H1 (cell line): ENCODE measurements around the gene FRY. TPM values are rescaled to one million over a fixed set of nuclear protein-coding genes. Genes with fewer than 3 reads are reported as not detected.

Source experiments
- CTCF ChIA-PET: fragments of 300-600 bp; sonication (Branson Sonifier 250); formaldehyde crosslinking; loops from one replicate; lab custom pipeline; 2021; ENCODE audit not compliant: partially characterized antibody; lab: Charles Lee
- POLR2A ChIA-PET: fragments of 300-600 bp; sonication (Branson Sonifier 250); formaldehyde crosslinking; loops from one replicate; lab custom pipeline; 2021; ENCODE audit warnings: inconsistent platforms; ENCODE audit not compliant: partially characterized antibody; lab: Charles Lee
- DNase-seq, 2 experiments: peaks; one replicate each; pipeline versions ENCODE4 v3.0.0 to v3.0.0-alpha.2; 2010 to 2022; ENCODE audit warnings: low spot score in 2 of 2, low read depth in 1 of 2, mixed read lengths in 1 of 2
- FAIRE-seq: peaks from 2 replicates; lab custom pipeline; 2011; peaks lifted over from hg19 to GRCh38; lab: Jason Lieb, UNC
- H2AFZ ChIP-seq: 2 replicates; pipeline ENCODE4 v1.8.1; 2012; ENCODE audit warnings: low read length, inconsistent platforms
- H2AK5ac ChIP-seq: 2 replicates; pipeline ENCODE4 v1.6.1; 2013; ENCODE audit warnings: low read depth, low read length
- H2BK120ac ChIP-seq: replicated peaks from 2 replicates; pipeline ENCODE3; 2013; ENCODE audit warnings: low read depth, low read length, inconsistent platforms
- H2BK12ac ChIP-seq: 2 replicates; pipeline ENCODE4 v1.6.1; 2013; ENCODE audit warnings: low read depth, low read length
- H2BK15ac ChIP-seq: 2 replicates; pipeline ENCODE4 v1.6.1; 2013; ENCODE audit warnings: low read length
- H2BK20ac ChIP-seq: 2 replicates; pipeline ENCODE4 v1.6.1; 2013; ENCODE audit warnings: low read length
- H2BK5ac ChIP-seq: 2 replicates; pipeline ENCODE4 v1.6.1; 2013; ENCODE audit warnings: low read depth, low read length
- H3K14ac ChIP-seq: 2 replicates; pipeline ENCODE4 v1.6.1; 2013; ENCODE audit warnings: inconsistent platforms; ENCODE audit not compliant: insufficient read length
- H3K18ac ChIP-seq: 2 replicates; pipeline ENCODE4 v1.6.1; 2013; ENCODE audit warnings: low read length; ENCODE audit errors: extremely low read depth
- H3K23ac ChIP-seq: 2 replicates; pipeline ENCODE4 v1.6.1; 2013; ENCODE audit warnings: inconsistent platforms; ENCODE audit not compliant: insufficient read length
- H3K23me2 ChIP-seq: 2 replicates; pipeline ENCODE4 v1.6.1; 2013; ENCODE audit warnings: low read depth, low read length
- H3K27ac ChIP-seq: 2 replicates; pipeline ENCODE4 v1.6.1; 2011; ENCODE audit warnings: low read depth, low read length, inconsistent platforms
- H3K27me3 ChIP-seq, 4 experiments: replicated peaks in 1 of 4; 1 replicate in 1 of 4; 2 replicates in 3 of 4; pipeline versions ENCODE4 v1.6.1 to v1.8.1; 2011 to 2013; ENCODE audit warnings: low read length in 3 of 4, mild to moderate bottlenecking in 3 of 4, inconsistent platforms in 2 of 4, mixed read lengths in 2 of 4, moderate library complexity in 1 of 4; ENCODE audit not compliant: control insufficient read depth in 3 of 4, insufficient read depth in 3 of 4; ENCODE audit errors: extremely low read depth in 1 of 4
- H3K36me3 ChIP-seq, 4 experiments: 2 replicates each; pipeline versions ENCODE4 v1.6.1 to v1.8.1; 2011 to 2013; ENCODE audit warnings: mild to moderate bottlenecking in 4 of 4, low read length in 3 of 4, moderate library complexity in 2 of 4, control low read depth in 1 of 4, inconsistent platforms in 1 of 4; ENCODE audit not compliant: insufficient read depth in 4 of 4, control insufficient read depth in 2 of 4
- H3K4ac ChIP-seq: replicated peaks from 2 replicates; pipeline ENCODE3; 2013; ENCODE audit warnings: low read length, low read depth, mixed read lengths, inconsistent platforms; ENCODE audit not compliant: insufficient read length
- H3K4me1 ChIP-seq, 4 experiments: replicated peaks in 1 of 4; 1 replicate in 1 of 4; 2 replicates in 3 of 4; pipeline versions ENCODE4 v1.6.1 to v1.8.1; 2011 to 2013; ENCODE audit warnings: low read length in 3 of 4, inconsistent platforms in 2 of 4, mixed read lengths in 1 of 4; ENCODE audit not compliant: insufficient read depth in 4 of 4, control insufficient read depth in 3 of 4
- H3K4me2 ChIP-seq, 2 experiments: 2 replicates each; pipeline versions ENCODE4 v1.6.1 to v1.8.1; 2011 to 2013; ENCODE audit warnings: low read depth in 2 of 2, low read length in 2 of 2, control low read depth in 1 of 2, inconsistent platforms in 1 of 2, mild to moderate bottlenecking in 1 of 2; ENCODE audit not compliant: insufficient read depth in 1 of 2
- H3K4me3 ChIP-seq, 4 experiments: fragments of 200-600, 300-600 bp in 1 of 4; sonication (generic), shearing (Covaris generic), sonication (Bioruptor Twin) in 1 of 4; 2 replicates each; pipeline versions ENCODE4 v1.5.1 to v1.8.1; 2011 to 2016; ENCODE audit warnings: low read length in 4 of 4, low read depth in 3 of 4, control low read depth in 2 of 4, inconsistent platforms in 2 of 4, mild to moderate bottlenecking in 2 of 4, mixed read lengths in 1 of 4, moderate library complexity in 1 of 4; ENCODE audit not compliant: insufficient read depth in 2 of 4; ENCODE audit errors: extremely low read depth in 1 of 4
- H3K56ac ChIP-seq: replicated peaks from 2 replicates; pipeline ENCODE3; 2013; ENCODE audit warnings: low read depth, mild to moderate bottlenecking, mixed read lengths, low read length, inconsistent platforms; ENCODE audit not compliant: insufficient read length
- H3K79me1 ChIP-seq: 2 replicates; pipeline ENCODE4 v1.6.1; 2013; ENCODE audit warnings: low read depth, low read length, control low read depth
- H3K79me2 ChIP-seq, 2 experiments: 2 replicates each; pipeline versions ENCODE4 v1.6.1 to v1.8.1; 2012 to 2013; ENCODE audit warnings: low read length in 2 of 2, mild to moderate bottlenecking in 2 of 2, inconsistent platforms in 1 of 2; ENCODE audit not compliant: insufficient read depth in 2 of 2, control insufficient read depth in 1 of 2
- H3K9ac ChIP-seq, 4 experiments: replicated peaks in 1 of 4; 1 replicate in 1 of 4; 2 replicates in 3 of 4; pipeline versions ENCODE4 v1.6.1 to v1.8.1; 2011 to 2013; ENCODE audit warnings: low read depth in 3 of 4, low read length in 3 of 4, control low read depth in 2 of 4, mild to moderate bottlenecking in 2 of 4, moderate library complexity in 2 of 4, inconsistent platforms in 1 of 4; ENCODE audit errors: extremely low read depth in 1 of 4
- H3K9me3 ChIP-seq, 2 experiments: 2 replicates each; pipeline versions ENCODE4 v1.6.1 to v1.8.1; 2012 to 2013; ENCODE audit warnings: mild to moderate bottlenecking in 2 of 2, moderate library complexity in 2 of 2, control low read depth in 1 of 2, inconsistent platforms in 1 of 2, low read depth in 1 of 2, low read length in 1 of 2, mixed read lengths in 1 of 2; ENCODE audit not compliant: insufficient read depth in 2 of 2
- H4K20me1 ChIP-seq, 2 experiments: replicated peaks in 1 of 2; 2 replicates each; pipeline versions ENCODE3 to v1.8.1; 2011 to 2013; ENCODE audit warnings: inconsistent platforms in 2 of 2, low read length in 2 of 2, mild to moderate bottlenecking in 1 of 2; ENCODE audit not compliant: insufficient read depth in 2 of 2, control insufficient read depth in 1 of 2
- H4K5ac ChIP-seq: 2 replicates; pipeline ENCODE4 v1.6.1; 2013; ENCODE audit warnings: low read length, low read depth, mixed read lengths, inconsistent platforms; ENCODE audit not compliant: insufficient read length
- H4K8ac ChIP-seq: 2 replicates; pipeline ENCODE4 v1.8.0; 2013; ENCODE audit warnings: mild to moderate bottlenecking, moderate library complexity, low read length, inconsistent platforms; ENCODE audit not compliant: insufficient read depth; ENCODE audit errors: extremely low read depth
- H4K91ac ChIP-seq: replicated peaks from 2 replicates; pipeline ENCODE3; 2013; ENCODE audit warnings: low read length, mixed read lengths, inconsistent platforms; ENCODE audit not compliant: insufficient read length
- PHF8 ChIP-seq: fragments of 200-600 bp; sonication (generic); conservative IDR thresholded peaks from 2 replicates; pipeline ENCODE4 v1.7.1; 2012; ENCODE audit warnings: low read depth, mild to moderate bottlenecking, inconsistent platforms, low read length, moderate library complexity
- POLR2AphosphoS5 ChIP-seq: IDR thresholded peaks from 2 replicates; pipeline ENCODE4 v1.6.1; 2011; ENCODE audit warnings: low read depth, low read length
- SP2 ChIP-seq: IDR thresholded peaks from 2 replicates; pipeline ENCODE4 v1.6.1; 2012; ENCODE audit warnings: mild to moderate bottlenecking, low read length, inconsistent platforms
- WGBS, 2 experiments: shearing (Covaris generic) in 1 of 2; methylation state at CpG; one replicate each; pipeline versions ENCODE4 v1.1.6 to v1.1.7; 2013 to 2015; ENCODE audit warnings: low lambda C conversion rate in 2 of 2, mixed read lengths in 2 of 2, inconsistent platforms in 1 of 2, low coverage in 1 of 2, missing lambda C conversion rate in 1 of 2; ENCODE audit not compliant: insufficient replicate concordance in 2 of 2, insufficient coverage in 1 of 2, insufficient read length in 1 of 2; ENCODE audit errors: extremely low coverage in 1 of 2, missing lambda C conversion rate in 1 of 2; 5-methylcytosine and 5-hydroxymethylcytosine counted together
- polyA plus RNA-seq, 7 experiments: library from polyadenylated mRNA; depleted of rRNA in 3 of 7; stranded (reverse) in 5 of 7; unstranded in 2 of 7; fragments of >200 nt in 5 of 7; fragments of 200-250 nt in 2 of 7; gene quantifications; 1 replicate in 5 of 7; 2 replicates in 1 of 7; 4 replicates in 1 of 7; pipeline versions ENCODE4 v1.2.1 to v1.2.3, GENCODE V29; 2011 to 2013; ENCODE audit warnings: missing spikeins in 2 of 7, mixed read lengths in 2 of 7
- total RNA-seq: library from RNA; stranded (reverse); fragmentation: NEBNext Ultra II Directional; extraction: Animal tissue kit (Norgen Biotek cat#: 25700); gene quantifications from 2 replicates; pipeline ENCODE4 v1.2.1, GENCODE V29; 2021

FRY gene
- total and polyA plus RNA-seq, 2 of the 8 experiments (the other 6 are each of a cell fraction or from before 2014, with no cell fraction given): 4.3 to 9.2 TPM

- H3K4me3 ChIP-seq: no peak overlapping the region
- H3K9me3 ChIP-seq: no peaks in the 10 kb centered on the region
- no peak overlapping the region for H3K27ac ChIP-seq
- POLR2A ChIA-PET: interaction anchor here (0.6 to 1.2 kb wide), 2 partner anchors 10 to 25 kb away, joined by 3 read pairs; no protein-coding TSS in a partner anchor
- H4K20me1 ChIP-seq: no peaks in the 10 kb centered on the region
- no peak overlapping the region for H3K4me2 ChIP-seq
- H3K23ac ChIP-seq: no peak overlapping the region
- no peak overlapping the region for H2AFZ ChIP-seq
- H3K27me3 ChIP-seq: no peaks in the 10 kb centered on the region
- H2AK5ac ChIP-seq: no peak overlapping the region
- 85% methylated on average over 5 of the region's 5 CpGs; no CpG with 5 or more reads in 1 of the 2 experiments for WGBS, 2 experiments
- no peak overlapping the region for H4K91ac ChIP-seq
- no peak overlapping the region for H2BK15ac ChIP-seq
- H2BK12ac ChIP-seq: no peak overlapping the region
- H3K56ac ChIP-seq: no peak overlapping the region
- no peaks in the 10 kb centered on the region for H3K23me2 ChIP-seq
- DNase-seq (no peak), FAIRE-seq (no peak)
- no peak overlapping the region for H3K18ac ChIP-seq
- H2BK5ac ChIP-seq: no peak overlapping the region
- no peaks in the 10 kb centered on the region for H3K79me1 ChIP-seq
- no peaks in the 10 kb centered on the region; a peak in 2 of 8 replicates for H3K36me3 ChIP-seq
- H2BK120ac ChIP-seq: no peak overlapping the region
- no peak overlapping the region for H2BK20ac ChIP-seq
- CTCF ChIA-PET: interaction anchor here (1.6 kb wide), 1 partner anchor 11 kb away, joined by 5 read pairs; no protein-coding TSS in a partner anchor
- no peak overlapping the region for H3K4ac ChIP-seq
- H3K9ac ChIP-seq: no peak overlapping the region
- no peak overlapping the region for H4K5ac ChIP-seq
- no peak overlapping the region for H3K14ac ChIP-seq
- H3K79me2 ChIP-seq: no peaks in the 10 kb centered on the region
- peaks cover 3 to 8% (median 4%) of the 10 kb centered on the region in 4 experiments; a peak in 4 of 7 replicates for H3K4me1 ChIP-seq
- no peak overlapping the region for H4K8ac ChIP-seq
- TF ChIP-seq SP2 (no peak), PHF8 (no peak), POLR2AphosphoS5 (no peak)
These were observed 9.9 kb downstream of the FRY start for GRCh38 chr13:32041429-32041828.
